NCI-H226 (cell line): ENCODE measurements around the gene WDR19.
"Not testable (repeated sequence)": the region's sequence is repeated elsewhere in the genome, so short reads cannot be mapped to it uniquely, and the experiment has no call there.

Experiments
- DNase-seq: peaks from one replicate; pipeline ENCODE4 v3.0.0-alpha.2; 2015

WDR19 gene

DNA sequence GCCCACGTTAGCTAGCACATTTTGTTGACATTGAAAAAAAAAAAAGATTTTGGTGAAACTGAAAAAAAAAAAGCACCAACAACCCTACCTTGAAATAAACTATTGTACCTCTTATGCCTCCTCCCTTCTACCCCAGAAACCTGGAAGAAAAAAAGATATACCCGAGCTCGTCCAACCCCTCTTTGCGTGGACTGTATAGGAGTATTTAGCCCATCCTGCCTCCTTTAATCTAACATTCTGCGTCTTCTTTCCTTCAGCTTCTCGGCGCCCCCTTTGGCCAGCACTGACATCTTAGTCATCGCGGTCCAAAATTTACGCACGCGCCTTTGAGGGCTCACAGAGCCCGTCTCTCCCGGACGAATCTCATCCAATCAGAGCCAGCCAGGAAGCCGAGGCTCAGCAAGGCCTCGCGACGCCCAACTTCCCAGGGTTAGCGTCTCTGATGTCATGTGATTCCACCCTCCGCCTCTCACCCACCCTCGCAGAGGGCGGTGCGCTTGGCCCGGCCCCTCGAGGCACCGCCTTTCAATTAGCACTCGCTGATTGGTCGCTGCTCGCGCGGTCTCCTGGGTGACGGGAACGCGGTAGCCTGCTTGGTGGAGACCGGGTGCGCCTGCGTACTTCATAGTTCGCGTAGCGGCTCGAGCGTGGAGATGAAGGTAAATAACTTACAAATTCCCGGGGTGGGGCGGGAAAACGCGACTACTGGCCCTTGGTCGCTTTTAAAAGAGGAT lies at the start of gene WDR19:
WDR19 (plus strand) TSS at position 625 of the 734 bp plus-strand sequence; CDS start at position 654, 29 bp downstream.
- DNase-seq: peak; percentile 97

DNA sequence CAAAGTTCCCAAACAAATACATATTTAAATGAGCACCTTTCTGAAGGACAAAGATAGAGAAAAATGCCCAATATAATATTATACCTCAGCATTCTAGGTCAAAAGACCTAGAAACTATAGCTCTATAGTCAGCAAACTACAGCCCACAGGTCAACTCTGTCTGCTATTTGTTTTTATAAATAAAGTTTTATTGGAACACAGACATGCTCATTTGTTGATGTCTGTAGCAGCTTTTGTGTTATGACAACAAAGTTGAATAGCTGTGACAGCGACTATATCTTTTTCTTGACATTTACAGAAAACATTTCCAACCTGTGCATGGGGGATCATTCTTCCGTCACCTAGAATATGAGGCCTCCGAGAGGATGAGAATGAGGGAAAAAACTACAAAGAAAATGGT lies 48.7 kb upstream of the WDR19 start:
- DNase-seq: no peak

DNA sequence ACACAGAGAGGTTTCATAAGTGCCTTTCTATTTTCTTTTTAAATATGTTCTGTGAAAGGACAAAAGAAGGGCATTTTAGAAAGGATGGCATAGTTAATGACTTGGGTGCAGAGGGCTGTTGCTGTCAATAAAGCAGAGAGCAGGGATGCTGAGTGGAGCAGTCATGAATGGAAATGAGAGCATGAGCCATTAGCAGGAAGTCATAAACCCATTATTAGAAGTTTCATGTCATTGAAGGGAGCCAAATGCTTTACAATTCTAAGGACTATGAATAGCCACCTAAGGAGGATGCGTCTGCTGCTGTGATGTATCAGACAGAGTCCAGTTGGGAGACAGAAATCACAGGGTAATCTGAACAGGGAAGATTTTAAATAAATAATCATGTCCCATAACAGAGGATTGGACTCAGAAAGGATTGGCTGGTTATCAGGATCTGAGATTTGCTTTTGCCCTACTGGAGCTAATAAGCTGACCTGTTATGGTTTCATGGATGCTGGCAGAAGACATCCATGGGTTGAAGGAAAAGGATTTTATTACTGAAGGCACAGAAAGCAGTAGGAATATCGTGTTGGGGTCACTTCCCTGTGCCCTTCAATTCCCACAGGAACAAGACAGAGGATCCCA lies 47.5 kb upstream of the WDR19 start:
- no peak for DNase-seq

DNA sequence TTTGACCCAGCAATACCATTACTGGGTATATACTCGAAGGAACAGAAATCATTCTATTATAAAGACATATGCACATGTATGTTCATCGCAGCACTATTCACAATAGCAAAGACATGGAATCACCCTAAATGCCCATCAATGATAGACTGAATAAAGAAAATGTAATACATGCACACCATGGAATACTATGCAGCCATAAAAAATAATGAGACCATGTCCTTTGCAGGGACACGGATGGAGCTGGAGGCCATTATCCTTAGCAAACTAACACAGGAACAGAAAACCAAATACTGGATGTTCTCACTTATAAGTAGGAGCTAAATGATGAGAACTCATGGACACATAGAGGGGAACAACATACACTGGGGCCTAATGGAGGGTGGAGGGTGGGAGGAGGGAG lies 44.1 kb upstream of the WDR19 start:
- not testable (repeated sequence) for DNase-seq

DNA sequence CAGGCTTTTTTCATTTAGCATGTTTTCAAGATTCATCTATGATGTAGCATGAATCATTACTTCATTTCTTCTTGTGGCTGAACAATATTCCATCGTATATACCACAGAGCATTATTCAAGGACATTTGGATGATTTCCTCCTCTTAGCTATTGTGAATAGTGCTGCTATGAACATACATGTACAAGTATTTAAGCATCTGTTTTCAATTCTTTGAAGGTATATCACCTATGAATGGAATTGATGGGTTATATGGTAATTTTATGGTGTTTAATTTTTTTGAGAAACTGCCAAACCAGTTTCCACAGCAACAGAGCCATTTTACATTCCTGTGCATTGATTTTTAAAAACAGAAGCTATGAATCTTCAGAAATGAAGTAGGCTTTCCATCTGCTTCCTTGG lies 36.1 kb upstream of the WDR19 start:
- DNase-seq: no peak

DNA sequence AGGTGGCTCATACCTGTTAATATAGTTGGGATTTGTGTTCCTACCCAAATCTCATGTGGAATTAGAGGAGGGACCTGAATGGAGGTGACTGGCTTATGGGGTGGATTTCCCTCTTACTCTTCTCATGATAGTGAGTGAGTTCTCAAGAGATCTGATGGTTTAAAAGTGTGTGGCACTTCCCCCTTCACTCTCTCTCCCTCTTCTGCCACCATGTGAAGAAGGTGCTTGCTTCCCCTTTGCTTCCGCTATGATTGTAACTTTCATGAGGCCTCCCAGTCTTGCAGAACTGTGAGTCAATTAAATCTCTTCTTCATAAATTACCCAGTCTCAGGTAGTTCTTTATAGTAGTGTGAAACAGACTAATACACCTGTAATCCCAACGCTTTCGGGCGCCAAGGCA lies 28.3 kb upstream of the WDR19 start:
- no peak for DNase-seq

DNA sequence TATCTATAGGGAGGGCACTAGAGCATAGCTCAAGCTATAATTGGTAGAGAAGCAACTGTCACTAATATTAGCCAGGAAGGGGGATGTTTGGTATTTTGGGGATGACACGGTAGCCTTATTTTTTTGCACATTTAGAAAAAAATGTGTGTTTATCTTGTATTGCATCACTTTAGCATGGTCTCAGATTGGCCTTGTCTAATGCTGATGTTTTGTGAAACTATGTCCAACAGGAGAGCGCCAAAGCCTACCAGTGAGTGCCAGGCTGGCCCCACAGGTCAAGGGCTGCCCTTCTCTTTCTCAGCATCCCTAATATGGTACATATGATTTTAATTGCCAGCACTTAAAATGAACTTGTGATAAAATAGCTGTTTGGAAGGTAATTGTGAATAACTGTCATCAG lies 24.8 kb upstream of the WDR19 start:
- no peak for DNase-seq

DNA sequence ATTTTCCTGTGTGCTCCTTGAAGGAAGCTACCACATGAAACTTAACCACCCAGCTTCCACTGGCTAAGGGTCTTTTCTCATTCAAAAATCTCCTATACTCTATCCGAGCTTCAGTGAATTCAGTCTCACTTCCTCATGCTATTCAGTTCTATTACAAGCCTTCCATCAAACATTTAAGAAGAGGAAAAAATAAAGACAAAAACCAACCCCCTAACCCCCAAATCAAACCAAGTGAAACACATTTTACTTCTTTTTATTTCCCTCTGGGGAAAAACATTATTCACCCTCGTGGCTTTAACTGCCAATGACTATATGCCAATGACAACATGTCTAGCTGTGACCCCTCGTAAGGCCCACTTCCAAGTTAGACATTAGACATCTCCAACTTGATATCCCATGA lies 16.2 kb upstream of the WDR19 start:
- DNase-seq: no peak

DNA sequence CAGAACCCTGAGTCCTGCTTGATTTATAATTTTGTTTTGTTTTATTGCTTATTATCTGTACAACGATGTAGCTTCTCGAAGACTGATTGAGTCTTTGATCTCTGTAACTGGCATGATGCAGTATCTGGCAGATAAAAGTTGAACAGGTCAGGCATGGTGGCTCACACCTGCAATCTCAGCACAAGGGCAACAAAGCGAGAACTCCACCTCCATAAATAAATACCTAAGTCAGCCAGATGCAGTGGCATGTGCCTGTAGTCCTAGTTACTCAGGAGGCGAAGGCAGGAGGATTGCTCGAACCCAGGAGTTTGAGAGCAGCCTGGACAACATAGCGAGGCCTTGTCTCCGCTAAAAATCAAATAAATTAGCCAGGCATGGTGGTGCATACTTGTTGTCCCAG lies 15.7 kb upstream of the WDR19 start:
- no peak for DNase-seq

DNA sequence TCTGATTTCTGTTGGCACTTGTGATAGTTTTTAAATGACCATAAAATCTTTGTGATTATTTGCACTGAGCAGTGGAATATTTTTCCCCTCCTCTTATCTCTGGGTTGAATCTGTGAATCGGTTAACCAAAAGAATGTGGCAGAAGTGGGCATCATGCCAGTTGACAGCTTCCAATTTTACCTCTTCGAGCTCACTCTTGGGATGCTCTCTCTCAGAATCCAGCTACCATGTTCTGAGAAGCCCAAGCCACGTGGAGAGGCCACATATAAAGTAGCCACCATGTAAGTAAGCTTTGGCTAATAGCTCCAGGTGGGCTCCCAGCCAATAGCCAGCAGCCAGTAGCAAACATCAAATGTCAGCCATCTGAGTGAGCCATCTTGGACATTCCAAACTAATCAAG lies 12.9 kb upstream of the WDR19 start:
- DNase-seq: no peak

DNA sequence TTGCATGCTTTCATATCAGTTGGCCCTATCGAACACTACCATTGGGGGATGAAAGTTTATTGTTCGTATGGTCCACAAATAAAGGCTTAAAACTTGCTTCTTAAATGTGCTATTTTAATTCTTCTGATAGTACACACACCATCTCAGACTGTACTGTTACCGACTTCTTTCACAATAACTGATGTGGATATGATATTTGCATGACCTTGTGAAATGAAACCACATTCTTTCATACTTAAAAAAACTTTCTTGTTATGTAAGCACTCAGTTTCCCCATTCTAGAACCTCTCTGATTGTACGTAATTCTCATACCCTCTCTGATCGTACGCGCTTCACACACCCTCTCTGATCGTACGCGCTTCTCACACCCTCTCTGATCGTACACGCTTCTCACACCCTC lies 12.0 kb upstream of the WDR19 start:
- DNase-seq: no peak

DNA sequence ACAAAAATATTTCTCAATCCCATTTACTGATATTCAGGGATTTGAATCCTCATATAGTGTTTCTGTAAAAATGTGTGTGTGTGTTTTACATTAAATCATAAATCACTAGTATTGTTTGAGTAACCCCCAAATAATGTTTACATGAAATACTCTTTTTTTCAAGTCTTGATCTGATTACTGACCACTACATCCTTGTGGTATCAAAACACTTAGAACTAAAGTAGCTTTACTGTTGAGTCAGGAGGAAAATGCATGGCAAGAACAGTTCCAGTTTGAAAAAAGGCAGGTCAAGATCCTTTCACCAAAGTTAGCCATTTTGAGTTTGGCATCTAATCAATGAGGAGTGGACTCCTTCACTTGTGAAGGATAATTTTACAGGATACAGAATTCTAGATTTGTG lies 3.6 kb upstream of the WDR19 start:
- DNase-seq: no peak

DNA sequence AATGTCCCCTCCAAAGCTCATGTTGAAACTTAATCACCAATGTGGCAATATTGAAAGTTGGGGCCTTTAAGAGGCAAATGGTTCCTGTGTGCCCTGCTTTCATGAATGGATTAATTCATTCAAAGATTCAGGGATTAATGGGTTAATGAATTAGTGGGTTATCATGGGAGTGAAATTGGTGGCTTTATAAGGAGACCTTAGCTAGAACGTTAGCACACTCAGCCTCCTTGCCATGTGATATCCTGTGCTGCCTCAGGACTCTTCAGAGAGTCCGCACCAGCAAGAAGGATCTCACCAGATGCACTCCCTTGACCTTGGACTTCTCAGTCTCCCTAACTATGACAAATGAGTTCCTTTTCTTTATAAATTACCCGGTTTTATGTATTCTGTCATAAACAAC lies 2.6 kb upstream of the WDR19 start:
- no peak for DNase-seq

DNA sequence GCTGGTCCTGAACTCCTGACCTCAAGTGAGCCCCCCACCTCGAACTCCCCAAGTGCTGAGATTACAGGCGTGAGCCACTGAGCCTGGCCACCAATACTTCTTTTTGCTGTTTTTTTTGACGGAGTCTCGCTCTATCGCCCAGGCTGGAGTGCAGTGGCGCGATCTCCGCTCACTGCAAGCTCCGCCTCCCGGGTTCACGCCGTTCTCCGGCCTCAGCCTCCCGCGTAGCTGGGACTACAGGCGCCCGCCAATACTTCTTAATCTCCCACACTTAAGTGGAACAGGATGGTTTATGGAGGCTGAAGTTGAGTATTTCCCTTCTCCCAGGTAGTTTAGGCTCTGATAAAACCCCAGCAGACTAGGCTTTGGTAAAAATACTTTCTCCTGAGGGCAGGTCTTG lies 1.7 kb upstream of the WDR19 start:
- not testable (repeated sequence) for DNase-seq

DNA sequence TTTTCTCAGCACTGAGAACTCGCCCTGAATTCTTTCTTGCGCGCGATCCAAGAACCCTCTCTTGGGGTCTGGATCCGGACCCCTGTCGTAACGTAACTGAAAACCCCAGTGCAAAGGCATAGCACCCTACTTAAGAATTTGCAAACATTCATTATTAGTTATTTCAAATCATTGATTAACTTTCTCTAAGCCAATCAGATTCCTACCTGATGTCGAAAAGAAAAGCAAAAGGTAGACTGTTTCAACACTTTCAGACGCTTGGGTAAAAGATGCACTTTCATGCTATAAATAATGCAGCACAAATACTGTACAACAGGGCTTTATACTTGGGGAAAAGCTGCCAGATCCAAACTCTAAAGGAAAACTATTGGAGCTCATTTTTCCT lies 817 bp upstream of the WDR19 start:
- no peak for DNase-seq

DNA sequence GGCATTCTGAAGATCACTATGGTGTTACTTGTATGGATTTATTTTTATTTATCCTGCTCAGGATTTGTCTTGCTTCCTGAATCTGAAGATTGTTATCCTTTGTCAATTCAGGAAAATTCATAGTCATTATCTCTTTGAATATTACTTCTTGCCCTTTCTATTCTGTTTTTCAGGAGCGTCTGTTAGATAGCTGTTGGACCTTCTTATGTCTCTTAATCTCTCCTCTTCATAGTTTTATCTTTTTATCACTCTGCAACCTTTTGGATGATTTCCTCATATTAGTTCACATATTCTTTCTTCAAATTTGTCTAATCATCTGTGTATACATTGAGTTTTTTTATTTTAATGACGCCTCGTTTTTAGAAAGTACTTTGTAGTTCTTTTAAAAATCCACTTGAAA lies 19.6 kb downstream of the WDR19 start:
- DNase-seq: no peak

DNA sequence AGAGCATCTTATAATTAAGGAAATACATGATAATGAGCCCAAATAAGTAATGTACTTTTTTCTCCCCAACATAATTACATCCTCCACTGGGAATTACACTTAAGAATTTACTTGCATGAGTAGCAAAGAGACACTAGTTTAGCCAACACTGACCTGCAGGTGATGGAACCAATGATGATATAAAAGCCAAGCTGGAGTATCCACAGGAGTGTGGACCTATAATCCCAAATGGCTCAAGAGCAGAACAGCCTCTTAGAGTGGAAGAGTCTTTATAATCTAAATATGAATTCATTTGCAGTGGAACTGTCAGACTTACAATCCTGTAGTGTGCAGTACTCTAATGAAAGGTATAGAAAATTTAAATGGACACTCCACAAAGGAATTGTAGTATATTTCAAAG lies 22.2 kb downstream of the WDR19 start:
- no peak for DNase-seq

DNA sequence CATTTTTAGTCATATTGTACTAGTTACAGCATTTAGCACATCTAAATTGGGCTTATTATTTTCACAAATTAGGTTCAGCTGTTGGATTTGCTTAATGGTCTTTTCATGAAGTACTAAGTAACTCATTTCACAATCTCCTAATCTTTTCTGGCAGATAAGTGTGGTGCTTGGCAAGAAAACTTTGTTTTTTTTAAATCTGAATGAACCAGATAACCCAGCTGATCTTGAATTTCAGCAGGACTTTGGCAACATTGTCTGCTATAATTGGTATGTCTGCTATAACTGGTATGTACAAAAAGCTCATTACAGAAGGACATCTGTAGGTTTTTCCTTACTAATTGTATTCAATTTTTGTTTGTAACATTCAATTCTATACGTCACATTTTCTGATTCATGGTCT lies 22.7 kb downstream of the WDR19 start:
- no peak for DNase-seq

DNA sequence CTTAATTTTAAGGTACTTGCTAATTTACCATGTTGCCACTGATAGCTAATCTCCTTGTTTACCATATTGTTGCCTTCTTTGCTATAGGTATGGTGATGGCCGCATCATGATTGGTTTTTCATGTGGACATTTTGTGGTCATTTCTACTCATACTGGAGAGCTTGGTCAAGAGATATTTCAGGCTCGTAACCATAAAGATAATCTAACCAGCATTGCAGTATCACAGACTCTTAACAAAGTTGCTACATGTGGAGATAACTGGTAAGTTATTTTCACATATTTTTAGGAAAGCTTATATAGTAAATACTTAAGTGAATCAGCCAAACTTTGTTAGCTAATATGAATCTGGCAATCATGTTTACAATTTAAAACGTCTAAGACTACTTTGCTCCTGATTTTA lies 23.1 kb downstream of the WDR19 start:
- DNase-seq: no peak

DNA sequence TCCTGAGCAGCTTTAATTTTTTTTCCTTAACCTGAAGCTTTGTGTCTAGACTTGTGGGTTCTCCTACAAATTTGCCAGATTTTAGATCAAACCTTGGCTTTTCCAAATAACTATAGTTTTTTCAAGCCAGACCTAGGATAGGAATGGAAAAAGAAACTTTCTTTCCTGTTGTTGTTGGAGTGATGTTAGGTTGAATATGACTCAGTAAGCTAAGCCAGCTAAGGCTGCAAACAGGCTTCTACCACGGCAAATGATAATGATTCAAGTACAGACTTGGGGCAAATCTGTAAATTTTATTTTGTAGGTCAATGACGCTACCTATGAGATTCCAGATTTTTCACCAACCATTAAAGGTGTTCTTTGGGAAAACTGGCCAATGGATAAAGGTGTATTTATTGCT lies 45.6 kb downstream of the WDR19 start:
- no peak for DNase-seq

DNA sequence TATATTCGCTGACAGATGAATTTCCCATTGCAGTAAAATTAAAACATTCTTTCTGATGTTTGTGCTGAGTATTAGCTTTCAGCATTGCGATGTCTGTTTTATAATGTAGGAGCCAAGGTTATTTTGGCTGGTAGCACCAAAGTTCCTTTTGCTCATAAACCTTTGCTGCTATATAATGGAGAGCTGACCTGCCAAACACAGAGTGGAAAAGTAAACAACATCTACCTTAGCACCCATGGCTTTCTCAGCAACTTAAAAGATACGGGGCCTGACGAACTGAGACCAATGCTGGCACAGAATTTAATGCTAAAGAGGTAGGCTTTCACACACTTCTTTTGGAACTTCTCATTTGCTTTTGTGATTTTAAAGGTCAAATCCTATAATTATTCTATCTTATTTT lies 46.0 kb downstream of the WDR19 start:
- DNase-seq: no peak

DNA sequence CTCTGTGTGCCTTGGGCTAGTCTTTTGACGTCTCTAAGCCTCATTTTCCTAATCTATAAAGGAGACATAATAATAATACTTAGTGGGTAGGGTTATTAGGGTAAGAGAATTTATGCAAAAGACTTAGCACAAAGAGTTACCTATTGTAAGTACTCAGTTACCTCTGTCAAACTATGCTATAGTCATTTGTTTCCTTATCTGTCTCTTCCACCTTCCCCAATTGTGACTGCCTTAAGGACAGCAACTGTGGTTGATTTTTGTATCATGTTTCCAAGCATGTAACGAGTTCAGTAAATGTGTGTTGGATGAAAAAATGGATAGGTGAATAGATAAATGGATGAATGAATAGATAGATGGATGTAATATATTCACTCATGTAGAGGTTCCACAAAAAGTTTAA lies 48.1 kb downstream of the WDR19 start:
- no peak for DNase-seq

DNA sequence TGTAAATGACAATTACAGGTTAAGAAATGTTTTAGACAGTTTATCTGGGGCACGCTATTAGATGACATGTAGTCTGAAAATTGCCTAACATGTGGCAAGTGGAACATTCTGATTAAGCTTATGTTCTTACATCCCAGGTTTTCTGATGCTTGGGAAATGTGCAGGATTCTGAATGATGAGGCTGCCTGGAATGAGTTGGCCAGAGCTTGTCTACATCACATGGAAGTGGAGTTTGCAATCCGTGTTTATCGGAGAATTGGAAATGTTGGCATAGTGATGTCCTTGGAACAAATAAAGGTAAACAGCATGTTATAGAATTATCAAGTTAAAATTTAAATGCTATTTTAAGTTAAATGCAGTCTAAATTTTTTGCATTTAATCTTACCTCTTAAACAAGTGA lies 49.3 kb downstream of the WDR19 start:
- DNase-seq: no peak

DNA sequence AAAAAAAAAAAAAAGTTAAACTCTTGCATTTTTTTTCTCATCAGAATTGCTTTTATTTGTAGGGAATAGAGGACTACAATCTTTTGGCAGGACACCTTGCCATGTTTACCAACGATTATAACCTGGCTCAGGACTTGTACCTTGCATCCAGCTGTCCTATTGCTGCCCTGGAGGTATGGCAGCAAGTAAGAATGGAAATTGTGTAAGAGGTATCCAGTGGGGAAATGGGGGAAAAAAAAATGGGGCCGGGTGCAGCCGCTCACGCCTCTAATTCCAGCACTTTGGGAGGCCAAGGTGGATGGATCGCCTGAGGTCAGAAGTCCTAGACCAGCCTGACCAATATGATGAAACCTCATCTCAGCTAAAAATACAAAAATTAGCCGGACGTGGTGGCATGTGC lies 49.8 kb downstream of the WDR19 start:
- DNase-seq: no peak

DNA sequence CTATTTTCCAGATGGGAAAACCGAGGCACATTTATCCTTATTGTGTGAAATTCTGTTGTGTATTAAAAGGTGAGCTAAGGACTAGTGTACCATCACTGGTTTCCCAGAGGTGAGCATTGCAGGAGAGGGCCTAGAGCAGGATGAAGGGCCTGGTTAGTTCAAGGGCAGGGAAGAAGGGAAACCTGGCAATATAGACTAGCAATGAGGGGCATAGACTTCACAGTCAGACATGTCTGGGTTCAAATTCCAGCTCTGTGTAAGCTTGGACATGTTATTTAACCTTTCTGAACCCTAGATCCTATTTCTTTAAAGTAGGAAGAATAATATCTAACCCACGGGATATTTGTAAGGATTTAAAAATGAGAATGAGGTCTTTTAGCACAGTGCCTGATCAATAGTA lies 50.8 kb downstream of the WDR19 start:
- no peak for DNase-seq
